PC-9 (cell line): ENCODE results near the gene MAP3K13.

Experiments used
- CTCF ChIP-seq: fragments of 200-600 bp; sonication (generic); conservative IDR thresholded peaks from 2 replicates; pipeline ENCODE4 v1.6.1; 2017; ENCODE audit warnings: mixed run types, antibody characterized with exemption, mild to moderate bottlenecking, moderate library complexity
- EZH2 ChIP-seq: fragments of 200-600 bp; sonication (generic); IDR thresholded peaks from 2 replicates; pipeline ENCODE4 v1.8.0; 2017; ENCODE audit warnings: antibody characterized with exemption, low read depth

GRCh38 chr3:185439745-185440466 is 77.0 kb downstream of the MAP3K13 start:
- TF ChIP-seq EZH2: no peak
- TF ChIP-seq CTCF: no peak
